Measurements from ENCODE around the gene SAMD1. TPM values are rescaled to one million over a fixed set of nuclear protein-coding genes. Genes with fewer than 3 reads are reported as not detected.

The SAMD1 gene
- total and polyA plus RNA-seq, 9 of the 15 experiments (the other 6 are each of a cell fraction or from before 2014, with no cell fraction given): 2.9 to 96.0 (median 43.5) TPM

GRCh38 chr19:14081797-14082674 lies 8.5 kb downstream of the SAMD1 start (continued):
- TF ChIP-seq, protein P1, sequence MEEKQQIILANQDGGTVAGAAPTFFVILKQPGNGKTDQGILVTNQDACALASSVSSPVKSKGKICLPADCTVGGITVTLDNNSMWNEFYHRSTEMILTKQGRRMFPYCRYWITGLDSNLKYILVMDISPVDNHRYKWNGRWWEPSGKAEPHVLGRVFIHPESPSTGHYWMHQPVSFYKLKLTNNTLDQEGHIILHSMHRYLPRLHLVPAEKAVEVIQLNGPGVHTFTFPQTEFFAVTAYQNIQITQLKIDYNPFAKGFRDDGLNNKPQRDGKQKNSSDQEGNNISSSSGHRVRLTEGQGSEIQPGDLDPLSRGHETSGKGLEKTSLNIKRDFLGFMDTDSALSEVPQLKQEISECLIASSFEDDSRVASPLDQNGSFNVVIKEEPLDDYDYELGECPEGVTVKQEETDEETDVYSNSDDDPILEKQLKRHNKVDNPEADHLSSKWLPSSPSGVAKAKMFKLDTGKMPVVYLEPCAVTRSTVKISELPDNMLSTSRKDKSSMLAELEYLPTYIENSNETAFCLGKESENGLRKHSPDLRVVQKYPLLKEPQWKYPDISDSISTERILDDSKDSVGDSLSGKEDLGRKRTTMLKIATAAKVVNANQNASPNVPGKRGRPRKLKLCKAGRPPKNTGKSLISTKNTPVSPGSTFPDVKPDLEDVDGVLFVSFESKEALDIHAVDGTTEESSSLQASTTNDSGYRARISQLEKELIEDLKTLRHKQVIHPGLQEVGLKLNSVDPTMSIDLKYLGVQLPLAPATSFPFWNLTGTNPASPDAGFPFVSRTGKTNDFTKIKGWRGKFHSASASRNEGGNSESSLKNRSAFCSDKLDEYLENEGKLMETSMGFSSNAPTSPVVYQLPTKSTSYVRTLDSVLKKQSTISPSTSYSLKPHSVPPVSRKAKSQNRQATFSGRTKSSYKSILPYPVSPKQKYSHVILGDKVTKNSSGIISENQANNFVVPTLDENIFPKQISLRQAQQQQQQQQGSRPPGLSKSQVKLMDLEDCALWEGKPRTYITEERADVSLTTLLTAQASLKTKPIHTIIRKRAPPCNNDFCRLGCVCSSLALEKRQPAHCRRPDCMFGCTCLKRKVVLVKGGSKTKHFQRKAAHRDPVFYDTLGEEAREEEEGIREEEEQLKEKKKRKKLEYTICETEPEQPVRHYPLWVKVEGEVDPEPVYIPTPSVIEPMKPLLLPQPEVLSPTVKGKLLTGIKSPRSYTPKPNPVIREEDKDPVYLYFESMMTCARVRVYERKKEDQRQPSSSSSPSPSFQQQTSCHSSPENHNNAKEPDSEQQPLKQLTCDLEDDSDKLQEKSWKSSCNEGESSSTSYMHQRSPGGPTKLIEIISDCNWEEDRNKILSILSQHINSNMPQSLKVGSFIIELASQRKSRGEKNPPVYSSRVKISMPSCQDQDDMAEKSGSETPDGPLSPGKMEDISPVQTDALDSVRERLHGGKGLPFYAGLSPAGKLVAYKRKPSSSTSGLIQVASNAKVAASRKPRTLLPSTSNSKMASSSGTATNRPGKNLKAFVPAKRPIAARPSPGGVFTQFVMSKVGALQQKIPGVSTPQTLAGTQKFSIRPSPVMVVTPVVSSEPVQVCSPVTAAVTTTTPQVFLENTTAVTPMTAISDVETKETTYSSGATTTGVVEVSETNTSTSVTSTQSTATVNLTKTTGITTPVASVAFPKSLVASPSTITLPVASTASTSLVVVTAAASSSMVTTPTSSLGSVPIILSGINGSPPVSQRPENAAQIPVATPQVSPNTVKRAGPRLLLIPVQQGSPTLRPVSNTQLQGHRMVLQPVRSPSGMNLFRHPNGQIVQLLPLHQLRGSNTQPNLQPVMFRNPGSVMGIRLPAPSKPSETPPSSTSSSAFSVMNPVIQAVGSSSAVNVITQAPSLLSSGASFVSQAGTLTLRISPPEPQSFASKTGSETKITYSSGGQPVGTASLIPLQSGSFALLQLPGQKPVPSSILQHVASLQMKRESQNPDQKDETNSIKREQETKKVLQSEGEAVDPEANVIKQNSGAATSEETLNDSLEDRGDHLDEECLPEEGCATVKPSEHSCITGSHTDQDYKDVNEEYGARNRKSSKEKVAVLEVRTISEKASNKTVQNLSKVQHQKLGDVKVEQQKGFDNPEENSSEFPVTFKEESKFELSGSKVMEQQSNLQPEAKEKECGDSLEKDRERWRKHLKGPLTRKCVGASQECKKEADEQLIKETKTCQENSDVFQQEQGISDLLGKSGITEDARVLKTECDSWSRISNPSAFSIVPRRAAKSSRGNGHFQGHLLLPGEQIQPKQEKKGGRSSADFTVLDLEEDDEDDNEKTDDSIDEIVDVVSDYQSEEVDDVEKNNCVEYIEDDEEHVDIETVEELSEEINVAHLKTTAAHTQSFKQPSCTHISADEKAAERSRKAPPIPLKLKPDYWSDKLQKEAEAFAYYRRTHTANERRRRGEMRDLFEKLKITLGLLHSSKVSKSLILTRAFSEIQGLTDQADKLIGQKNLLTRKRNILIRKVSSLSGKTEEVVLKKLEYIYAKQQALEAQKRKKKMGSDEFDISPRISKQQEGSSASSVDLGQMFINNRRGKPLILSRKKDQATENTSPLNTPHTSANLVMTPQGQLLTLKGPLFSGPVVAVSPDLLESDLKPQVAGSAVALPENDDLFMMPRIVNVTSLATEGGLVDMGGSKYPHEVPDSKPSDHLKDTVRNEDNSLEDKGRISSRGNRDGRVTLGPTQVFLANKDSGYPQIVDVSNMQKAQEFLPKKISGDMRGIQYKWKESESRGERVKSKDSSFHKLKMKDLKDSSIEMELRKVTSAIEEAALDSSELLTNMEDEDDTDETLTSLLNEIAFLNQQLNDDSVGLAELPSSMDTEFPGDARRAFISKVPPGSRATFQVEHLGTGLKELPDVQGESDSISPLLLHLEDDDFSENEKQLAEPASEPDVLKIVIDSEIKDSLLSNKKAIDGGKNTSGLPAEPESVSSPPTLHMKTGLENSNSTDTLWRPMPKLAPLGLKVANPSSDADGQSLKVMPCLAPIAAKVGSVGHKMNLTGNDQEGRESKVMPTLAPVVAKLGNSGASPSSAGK (IDR thresholded peaks at IDR 0.05): peak; percentile 24; the same call in 1 of the 2 replicates
- 0 out of 2 replicates have a peak, but pooled peaks have one; percentile 58 for TF ChIP-seq ZNF76 (CRISPR knock-in tag; IDR thresholded peaks at IDR 0.05; ENCODE audit: borderline replicate concordance)
- TF ChIP-seq, protein P2, sequence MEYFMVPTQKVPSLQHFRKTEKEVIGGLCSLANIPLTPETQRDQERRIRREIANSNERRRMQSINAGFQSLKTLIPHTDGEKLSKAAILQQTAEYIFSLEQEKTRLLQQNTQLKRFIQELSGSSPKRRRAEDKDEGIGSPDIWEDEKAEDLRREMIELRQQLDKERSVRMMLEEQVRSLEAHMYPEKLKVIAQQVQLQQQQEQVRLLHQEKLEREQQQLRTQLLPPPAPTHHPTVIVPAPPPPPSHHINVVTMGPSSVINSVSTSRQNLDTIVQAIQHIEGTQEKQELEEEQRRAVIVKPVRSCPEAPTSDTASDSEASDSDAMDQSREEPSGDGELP (CRISPR knock-in tag; IDR thresholded peaks at IDR 0.05; ENCODE audit: borderline replicate concordance): peak; percentile 10; the same call in 1 of the 2 replicates
- no peak for TF ChIP-seq CHD4 (IDR thresholded peaks at IDR 0.05; ENCODE audit: insufficient read depth, insufficient replicate concordance, low read depth, low read length, poor library complexity, severe bottlenecking)
- TF ChIP-seq, protein P3, sequence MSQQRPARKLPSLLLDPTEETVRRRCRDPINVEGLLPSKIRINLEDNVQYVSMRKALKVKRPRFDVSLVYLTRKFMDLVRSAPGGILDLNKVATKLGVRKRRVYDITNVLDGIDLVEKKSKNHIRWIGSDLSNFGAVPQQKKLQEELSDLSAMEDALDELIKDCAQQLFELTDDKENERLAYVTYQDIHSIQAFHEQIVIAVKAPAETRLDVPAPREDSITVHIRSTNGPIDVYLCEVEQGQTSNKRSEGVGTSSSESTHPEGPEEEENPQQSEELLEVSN (IDR thresholded peaks at IDR 0.05; ENCODE audit: borderline replicate concordance in 1 of 2, extremely low read depth in 1 of 2, insufficient read depth in 1 of 2, insufficient read length in 1 of 2, low read depth in 1 of 2, low read length in 1 of 2, poor library complexity in 1 of 2, severe bottlenecking in 1 of 2): peak in 1 of 2 experiments; percentile 20
- TF ChIP-seq, protein P4, sequence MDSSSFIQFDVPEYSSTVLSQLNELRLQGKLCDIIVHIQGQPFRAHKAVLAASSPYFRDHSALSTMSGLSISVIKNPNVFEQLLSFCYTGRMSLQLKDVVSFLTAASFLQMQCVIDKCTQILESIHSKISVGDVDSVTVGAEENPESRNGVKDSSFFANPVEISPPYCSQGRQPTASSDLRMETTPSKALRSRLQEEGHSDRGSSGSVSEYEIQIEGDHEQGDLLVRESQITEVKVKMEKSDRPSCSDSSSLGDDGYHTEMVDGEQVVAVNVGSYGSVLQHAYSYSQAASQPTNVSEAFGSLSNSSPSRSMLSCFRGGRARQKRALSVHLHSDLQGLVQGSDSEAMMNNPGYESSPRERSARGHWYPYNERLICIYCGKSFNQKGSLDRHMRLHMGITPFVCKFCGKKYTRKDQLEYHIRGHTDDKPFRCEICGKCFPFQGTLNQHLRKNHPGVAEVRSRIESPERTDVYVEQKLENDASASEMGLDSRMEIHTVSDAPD (CRISPR knock-in tag; IDR thresholded peaks at IDR 0.05): no peak
- TF ChIP-seq KDM1A (IDR thresholded peaks at IDR 0.05): 0 out of 4 replicates have a peak, but pooled peaks of 1 of the 2 experiments have one; percentile 22
- no peak for TF ChIP-seq EP400 (IDR thresholded peaks at IDR 0.05)
- TF ChIP-seq BHLHE40 (IDR thresholded peaks at IDR 0.05; ENCODE audit: low read length): peak; percentile 21; the same call in 1 of the 2 replicates
